CD14-positive monocyte (primary cell): ENCODE measurements around the gene PHYHD1. TPM values are rescaled to one million over a fixed set of nuclear protein-coding genes. Genes with fewer than 3 reads are reported as not detected.

Experiments used
- DNase-seq, 3 donors: peaks; one replicate each; pipeline ENCODE4 v3.0.0-alpha.2; 2011 to 2022
- H2AFZ ChIP-seq: 2 replicates; pipeline ENCODE4 v1.6.0; 2012; ENCODE audit warnings: mild to moderate bottlenecking, low read depth, low read length, inconsistent platforms; ENCODE audit not compliant: insufficient read depth, poor library complexity, severe bottlenecking
- H3K27ac ChIP-seq, 2 donors: 1 replicate in 1 of 2; 2 replicates in 1 of 2; pipeline ENCODE4 v1.5.1; 2012 to 2013; ENCODE audit warnings: low read length in 2 of 2, control low read depth in 1 of 2, inconsistent platforms in 1 of 2, low read depth in 1 of 2, mild to moderate bottlenecking in 1 of 2
- H3K27me3 ChIP-seq, 2 donors: one replicate each; pipeline versions ENCODE4 v1.6.0 to v1.6.1; 2011 to 2013; ENCODE audit warnings: low read length in 2 of 2; ENCODE audit not compliant: control insufficient read depth in 2 of 2, insufficient read depth in 2 of 2
- H3K36me3 ChIP-seq, 2 donors: replicated peaks in 1 of 2; 1 replicate in 1 of 2; 2 replicates in 1 of 2; pipeline versions ENCODE4 v1.5.1 to v1.6.1; 2012 to 2013; ENCODE audit warnings: low read length in 2 of 2, control low read depth in 1 of 2, inconsistent platforms in 1 of 2, mild to moderate bottlenecking in 1 of 2; ENCODE audit not compliant: insufficient read depth in 2 of 2, control insufficient read depth in 1 of 2
- H3K4me1 ChIP-seq, 2 donors: 1 replicate in 1 of 2; 2 replicates in 1 of 2; pipeline versions ENCODE4 v1.5.1 to v1.6.1; 2012 to 2013; ENCODE audit warnings: low read length in 2 of 2, control low read depth in 1 of 2, inconsistent platforms in 1 of 2, mild to moderate bottlenecking in 1 of 2, moderate library complexity in 1 of 2; ENCODE audit not compliant: insufficient read depth in 2 of 2, control insufficient read depth in 1 of 2
- H3K4me2 ChIP-seq: replicated peaks from 2 replicates; pipeline ENCODE3; 2012; ENCODE audit warnings: low read length, moderate library complexity, mild to moderate bottlenecking; ENCODE audit not compliant: poor library complexity, severe bottlenecking; ENCODE audit errors: extremely low read depth
- H3K4me3 ChIP-seq, 3 experiments: fragments of 200-600 bp in 1 of 3; sonication (generic) in 1 of 3; replicated peaks in 1 of 3; 1 replicate in 2 of 3; 2 replicates in 1 of 3; pipeline ENCODE4 v1.5.1; 2011 to 2013; ENCODE audit warnings: low read length in 3 of 3, mild to moderate bottlenecking in 3 of 3, control low read depth in 2 of 3, low read depth in 2 of 3, inconsistent platforms in 1 of 3, moderate library complexity in 1 of 3
- H3K79me2 ChIP-seq: 2 replicates; pipeline ENCODE4 v1.6.0; 2012; ENCODE audit warnings: mild to moderate bottlenecking, control low read depth, inconsistent platforms, low read length, moderate library complexity; ENCODE audit not compliant: insufficient read depth
- H3K9ac ChIP-seq: 2 replicates; pipeline ENCODE4 v1.6.0; 2017; ENCODE audit warnings: low read length, mild to moderate bottlenecking; ENCODE audit not compliant: insufficient read depth, poor library complexity, severe bottlenecking
- H3K9me3 ChIP-seq, 2 donors: replicated peaks in 1 of 2; 1 replicate in 1 of 2; 2 replicates in 1 of 2; pipeline versions ENCODE4 v1.5.1 to v1.6.1; 2012 to 2013; ENCODE audit warnings: low read length in 2 of 2, control low read depth in 1 of 2; ENCODE audit not compliant: control insufficient read depth in 1 of 2, insufficient read depth in 1 of 2
- H4K20me1 ChIP-seq: 2 replicates; pipeline ENCODE4 v1.6.0; 2012; ENCODE audit warnings: mild to moderate bottlenecking, low read length, control low read depth, moderate library complexity; ENCODE audit not compliant: insufficient read depth
- H3K27ac Mint-ChIP-seq, 7 donors: one replicate each; pipeline ENCODE4 v1.8.0; 2020; ENCODE audit warnings: mild to moderate bottlenecking in 7 of 7, mixed read lengths in 7 of 7, moderate library complexity in 6 of 7, inconsistent platforms in 2 of 7
- H3K27me3 Mint-ChIP-seq, 3 donors: one replicate each; pipeline ENCODE4 v1.8.0; 2021 to 2022; ENCODE audit warnings: low read depth in 3 of 3, mild to moderate bottlenecking in 3 of 3, mixed read lengths in 3 of 3, moderate library complexity in 3 of 3, inconsistent platforms in 1 of 3
- H3K36me3 Mint-ChIP-seq, 2 donors: one replicate each; pipeline ENCODE4 v1.8.0; 2020; ENCODE audit warnings: mixed read lengths in 2 of 2, inconsistent platforms in 1 of 2, mild to moderate bottlenecking in 1 of 2
- H3K4me1 Mint-ChIP-seq: one replicate; pipeline ENCODE4 v1.8.0; 2020; ENCODE audit warnings: mild to moderate bottlenecking, mixed read lengths
- H3K4me3 Mint-ChIP-seq, 2 donors: one replicate each; pipeline ENCODE4 v1.8.0; 2020; ENCODE audit warnings: mild to moderate bottlenecking in 2 of 2, mixed read lengths in 2 of 2, moderate library complexity in 1 of 2
- H3K9me3 Mint-ChIP-seq, 7 donors: one replicate each; pipeline ENCODE4 v1.8.0; 2020 to 2022; ENCODE audit warnings: mixed read lengths in 7 of 7, mild to moderate bottlenecking in 6 of 7, moderate library complexity in 6 of 7, inconsistent platforms in 2 of 7
- CTCF ChIP-seq: fragments of 200-600 bp; IDR thresholded peaks from one replicate; pipeline ENCODE4 v1.8.0; 2022; ENCODE audit warnings: antibody characterized with exemption, mild to moderate bottlenecking
- WGBS: methylation state at CpG from one replicate; pipeline ENCODE4 v1.1.5; 2013; ENCODE audit warnings: missing lambda C conversion rate; ENCODE audit not compliant: insufficient coverage; 5-methylcytosine and 5-hydroxymethylcytosine counted together
- intact Hi-C, 2 donors: fragments of 100-400 bp; cut with micrococcal nuclease; formaldehyde crosslinking; loops; one replicate each; pipeline versions ENCODE4 v1.15.0 to v1.15.1; 2023
- polyA plus RNA-seq, 3 donors: library from polyadenylated mRNA; depleted of rRNA in 1 of 3; unstranded in 2 of 3; stranded (reverse) in 1 of 3; fragments of 300-500 nt in 2 of 3; fragments of >200 nt in 1 of 3; fragmentation: Illumina TruSeq in 2 of 3; gene quantifications; 1 replicate in 2 of 3; 2 replicates in 1 of 3; pipeline ENCODE4 v1.2.3, GENCODE V29; 2012 to 2021

The PHYHD1 gene
- polyA plus RNA-seq, 3 donors: 0.29 TPM; not detected in 2

- intact Hi-C loops: loop anchor here in 1 of 2 donors (10.0 kb wide), 1 partner anchor 58 kb away; the partner anchor contains the start of genes DOLK and NUP188
- WGBS: 92% methylated on average over 13 of the region's 13 CpGs
- H3K9ac ChIP-seq: no peak overlapping the region
- no peaks in the 10 kb centered on the region for H3K9me3 ChIP-seq
- H3K4me1 ChIP-seq: peaks cover 11 to 13% of the 10 kb centered on the region in 2 donors
- TF ChIP-seq CTCF: no peak
- Mint-ChIP-seq H3K9me3 (peaks cover 0 to 6% (median 0%) of the 10 kb centered on the region in 7 donors), H3K27ac (no peak overlapping the region), H3K4me1 (peaks cover 18% of the 10 kb centered on the region), H3K4me3 (no peak overlapping the region), H3K36me3 (peaks cover 40 to 61% of the 10 kb centered on the region in 2 donors), H3K27me3 (peaks cover 0 to 2% (median 1%) of the 10 kb centered on the region in 3 donors)
- H3K79me2 ChIP-seq: peaks cover 51% of the 10 kb centered on the region
- H3K36me3 ChIP-seq: peaks cover 30 to 54% of the 10 kb centered on the region in 2 donors
- H3K4me2 ChIP-seq: no peak overlapping the region
- no peak for DNase-seq
- no peak overlapping the region for H3K4me3 ChIP-seq
- H4K20me1 ChIP-seq: peaks cover 30% of the 10 kb centered on the region
- H3K27ac ChIP-seq: no peak overlapping the region
- H3K27me3 ChIP-seq: no peaks in the 10 kb centered on the region
- H2AFZ ChIP-seq: no peak overlapping the region
Measured at GRCh38 chr9:128886211-128886891, 34.4 kb upstream of the PHYHD1 start.

- Histone ChIP-seq H3K27me3 (no peaks in the 10 kb centered on the region), H3K27ac (no peak overlapping the region), H3K9ac (no peak overlapping the region), H3K9me3 (no peaks in the 10 kb centered on the region), H3K36me3 (peaks cover 36 to 61% of the 10 kb centered on the region in 2 donors), H3K4me2 (no peak overlapping the region), H3K4me1 (peaks cover 11 to 13% of the 10 kb centered on the region in 2 donors), H3K79me2 (peaks cover 51% of the 10 kb centered on the region), H3K4me3 (no peak overlapping the region), H4K20me1 (peaks cover 30% of the 10 kb centered on the region), H2AFZ (no peak overlapping the region)
- intact Hi-C loops: loop anchor here in 1 of 2 donors (10.0 kb wide), 1 partner anchor 58 kb away; the partner anchor contains the start of genes DOLK and NUP188
- Mint-ChIP-seq H3K36me3 (peaks cover 44 to 64% of the 10 kb centered on the region in 2 donors), H3K27me3 (peaks cover 0 to 2% (median 1%) of the 10 kb centered on the region in 3 donors), H3K27ac (no peak overlapping the region), H3K4me1 (peaks cover 18% of the 10 kb centered on the region), H3K9me3 (peaks cover 0 to 6% (median 0%) of the 10 kb centered on the region in 7 donors), H3K4me3 (no peak overlapping the region)
- no peak for DNase-seq
- TF ChIP-seq CTCF: no peak
- no CpG with 5 or more reads among the region's 3 CpGs for WGBS
Measured at GRCh38 chr9:128887049-128887448, 33.7 kb upstream of the PHYHD1 start.
